GM21390 (cell line): Measurements from ENCODE around the gene RPLP1.

Experiments
- ATAC-seq: cut with Tn5 transposase; IDR thresholded peaks from one replicate; pipeline ENCODE4 v1.9.1; 2021; ENCODE audit not compliant: unreplicated experiment

Gene RPLP1

DNA sequence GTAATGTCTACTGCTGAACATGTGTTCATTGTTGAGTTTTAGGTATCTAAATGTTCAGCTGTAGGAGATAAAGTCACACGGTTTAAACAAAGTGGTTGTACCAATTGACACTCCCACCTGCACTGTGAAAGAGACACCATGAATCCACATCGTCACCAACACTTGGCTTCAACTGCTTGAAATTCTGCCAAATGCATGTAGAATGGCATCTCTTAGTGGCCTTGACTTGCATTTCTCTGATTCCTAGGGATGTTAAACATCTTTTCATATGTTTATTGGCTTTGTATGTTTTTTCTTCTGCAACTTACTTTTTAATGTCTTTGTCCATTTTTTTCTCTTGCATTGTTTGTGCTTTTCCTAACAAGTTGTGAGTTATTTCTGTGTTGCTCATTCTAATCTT is 43.4 kb downstream of the RPLP1 start:
- ATAC-seq, result no peak

DNA sequence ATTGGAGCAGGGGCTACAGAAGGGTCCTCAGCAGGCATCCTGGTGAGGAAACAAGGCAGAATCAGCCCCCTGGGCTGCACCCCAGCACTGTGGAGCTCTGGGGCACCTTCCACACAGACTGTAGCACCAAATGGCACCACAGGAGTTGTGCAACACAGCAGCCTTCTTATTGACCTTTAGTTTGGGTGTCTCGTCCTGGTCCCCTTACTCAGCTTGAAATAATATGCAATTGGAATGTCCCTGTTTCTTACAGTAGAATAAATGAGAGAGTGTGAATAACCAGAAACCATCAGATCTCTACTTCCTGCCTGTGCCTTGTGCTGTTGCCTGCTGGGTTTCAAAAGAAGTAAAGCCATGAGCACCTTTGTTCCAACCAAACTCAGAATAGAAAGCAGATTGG is 44.5 kb downstream of the RPLP1 start:
- no peak for ATAC-seq

DNA sequence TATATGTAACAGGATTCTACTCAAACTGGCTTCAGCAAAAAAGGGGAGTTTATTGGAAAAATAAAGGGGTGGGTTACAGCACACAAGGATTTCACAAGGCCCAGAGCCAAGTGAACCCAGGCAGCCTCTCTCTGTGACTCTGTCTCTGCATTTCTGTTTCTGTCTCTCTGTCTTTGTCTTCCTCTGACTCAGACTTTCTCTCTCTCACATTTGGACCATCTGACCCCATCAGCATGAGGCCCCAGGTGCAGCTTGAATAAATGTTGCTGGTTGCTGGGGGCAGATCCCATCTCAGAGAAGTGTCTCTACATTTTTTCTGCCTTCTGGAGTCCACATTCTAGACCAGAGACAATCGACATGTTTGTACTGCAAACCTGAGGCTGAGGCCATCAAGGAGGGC is 45.0 kb downstream of the RPLP1 start:
- ATAC-seq, result no peak

DNA sequence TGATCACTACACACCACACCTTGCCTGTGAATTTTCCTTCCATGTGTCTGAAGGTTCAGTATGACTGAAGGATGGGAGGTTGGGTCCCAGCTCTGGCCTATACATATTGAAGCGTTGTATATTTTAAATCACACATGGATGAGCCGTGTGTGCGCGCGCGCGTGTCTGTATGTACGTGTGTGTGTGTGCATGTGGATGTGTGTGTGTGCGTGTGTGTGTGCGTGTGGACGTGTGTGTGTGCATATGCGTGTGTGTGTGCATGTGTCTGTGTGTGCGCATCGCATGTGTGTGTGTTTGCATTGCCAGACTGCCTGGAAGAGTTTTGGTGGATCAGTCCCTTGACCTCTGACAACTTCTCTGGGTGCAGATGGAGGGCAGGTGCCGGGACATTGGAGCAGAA is 45.7 kb downstream of the RPLP1 start:
- ATAC-seq, result no peak

DNA sequence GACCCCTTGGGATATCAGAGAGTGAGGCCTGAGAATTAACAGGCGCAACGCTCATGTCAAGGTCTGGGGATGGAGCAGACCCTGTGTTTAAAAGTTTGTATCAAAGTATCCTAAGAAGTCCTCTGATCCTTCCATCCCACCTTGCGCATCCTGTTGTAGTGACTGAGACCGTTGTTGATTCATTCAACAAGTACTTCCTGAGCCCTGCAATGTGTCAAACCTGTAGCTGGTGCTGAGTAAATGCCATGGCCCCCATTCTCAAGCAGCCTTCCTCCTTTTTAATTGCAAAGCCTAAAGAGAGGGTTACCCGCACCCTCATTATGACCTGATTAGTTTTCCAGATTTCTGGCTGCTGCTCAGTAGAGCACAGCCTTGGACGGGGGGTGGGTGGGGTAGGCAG is 46.4 kb downstream of the RPLP1 start:
- no peak for ATAC-seq

DNA sequence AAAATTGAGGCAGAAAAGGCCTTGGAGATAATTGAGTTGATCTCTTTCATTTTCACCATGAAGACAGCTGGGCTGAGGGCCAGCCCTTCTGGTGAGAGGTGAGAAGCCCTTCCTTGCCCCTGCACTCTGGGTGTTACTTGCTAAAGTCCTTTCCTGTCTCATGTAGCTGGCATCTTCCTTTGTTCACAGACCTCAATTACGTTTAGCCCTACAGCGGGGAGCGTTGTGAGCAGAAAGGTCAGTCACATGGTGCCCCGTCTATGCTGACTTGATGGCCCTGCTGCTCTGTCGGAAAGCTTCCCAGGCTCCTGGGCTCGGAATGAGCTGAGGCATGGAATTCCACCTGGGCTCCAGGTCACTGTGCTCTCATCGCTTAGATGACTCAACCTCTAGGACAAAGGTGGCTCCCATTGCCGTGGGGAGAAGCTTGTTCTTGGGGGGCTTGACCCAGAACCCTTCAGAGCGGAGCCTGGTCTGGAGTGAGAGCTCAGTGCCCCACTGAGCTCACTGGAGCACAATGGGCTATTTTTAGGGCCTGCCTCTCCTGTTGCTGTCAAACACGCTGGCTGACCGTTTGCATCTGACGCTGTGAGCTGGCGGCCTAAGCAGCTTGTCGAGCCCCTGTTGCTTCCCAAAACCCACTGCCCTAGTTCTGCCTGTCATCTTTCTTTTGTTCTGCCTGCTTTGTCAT is 47.0 kb downstream of the RPLP1 start:
- no peak for ATAC-seq

DNA sequence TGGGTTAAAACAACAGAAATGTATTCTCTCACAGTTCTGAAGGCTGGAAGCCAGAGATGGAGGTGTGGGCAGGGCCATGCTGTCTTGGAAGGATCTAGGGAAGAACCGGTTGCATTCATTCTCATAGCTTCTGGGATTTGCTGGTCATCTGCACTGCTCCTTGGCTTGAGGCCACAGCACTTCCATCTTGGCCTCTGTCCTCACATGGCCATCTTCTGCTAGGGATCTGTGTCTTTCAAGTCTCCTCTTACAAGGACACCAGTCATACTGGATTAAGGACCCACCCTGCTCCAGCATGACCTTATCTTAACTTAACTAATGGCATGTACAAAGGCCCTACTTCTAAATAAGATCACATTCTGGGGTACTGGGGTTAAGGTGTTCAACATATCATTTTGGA is 47.7 kb downstream of the RPLP1 start:
- no peak for ATAC-seq

DNA sequence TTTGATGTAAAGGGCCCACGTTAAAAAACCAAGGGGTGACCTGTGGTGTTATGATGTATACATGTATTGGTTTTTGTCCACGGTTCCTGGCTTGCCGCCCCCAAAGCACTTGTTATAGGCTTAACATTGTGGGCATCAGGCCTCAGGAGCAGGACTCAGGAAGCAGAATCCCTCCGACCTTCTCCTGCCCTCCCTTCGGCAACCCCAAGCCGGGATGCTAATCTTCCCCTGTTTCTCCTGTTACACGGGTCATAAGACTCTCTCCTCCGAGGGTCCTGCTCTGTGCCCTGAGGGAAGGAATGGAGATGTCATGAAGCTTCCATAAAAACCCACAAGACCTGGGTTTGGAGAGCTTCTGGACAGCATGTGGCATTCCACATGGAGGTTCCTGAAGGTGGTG is 48.8 kb downstream of the RPLP1 start:
- no peak for ATAC-seq

DNA sequence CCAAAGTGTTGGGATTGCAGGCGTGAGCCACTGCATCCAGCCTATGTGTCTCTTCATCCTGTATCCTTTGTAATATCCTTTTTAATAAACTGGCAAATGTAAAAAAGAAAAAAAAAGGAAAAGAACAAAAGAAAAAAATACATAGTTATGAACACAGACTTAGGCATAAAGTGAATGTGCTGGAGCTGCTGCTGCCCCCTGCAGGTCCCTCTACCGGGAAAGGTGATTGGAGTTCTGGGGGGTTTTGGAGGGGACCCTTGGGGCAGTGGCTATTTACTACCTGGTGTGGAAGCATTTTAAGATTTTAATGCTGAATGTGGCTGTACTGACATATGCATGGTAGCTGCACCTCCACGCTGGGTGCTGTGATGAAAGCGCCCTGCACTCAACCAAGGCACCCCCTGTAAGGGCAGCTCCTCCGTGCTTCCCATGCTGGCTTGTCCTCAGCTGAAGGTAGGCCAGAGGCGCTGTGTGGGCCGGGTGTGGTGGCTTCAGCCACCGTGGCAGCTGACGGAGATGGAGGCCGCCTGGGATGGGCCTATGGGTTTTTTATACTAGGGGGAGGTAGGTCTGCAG is 49.9 kb downstream of the RPLP1 start:
- ATAC-seq, result no peak

DNA sequence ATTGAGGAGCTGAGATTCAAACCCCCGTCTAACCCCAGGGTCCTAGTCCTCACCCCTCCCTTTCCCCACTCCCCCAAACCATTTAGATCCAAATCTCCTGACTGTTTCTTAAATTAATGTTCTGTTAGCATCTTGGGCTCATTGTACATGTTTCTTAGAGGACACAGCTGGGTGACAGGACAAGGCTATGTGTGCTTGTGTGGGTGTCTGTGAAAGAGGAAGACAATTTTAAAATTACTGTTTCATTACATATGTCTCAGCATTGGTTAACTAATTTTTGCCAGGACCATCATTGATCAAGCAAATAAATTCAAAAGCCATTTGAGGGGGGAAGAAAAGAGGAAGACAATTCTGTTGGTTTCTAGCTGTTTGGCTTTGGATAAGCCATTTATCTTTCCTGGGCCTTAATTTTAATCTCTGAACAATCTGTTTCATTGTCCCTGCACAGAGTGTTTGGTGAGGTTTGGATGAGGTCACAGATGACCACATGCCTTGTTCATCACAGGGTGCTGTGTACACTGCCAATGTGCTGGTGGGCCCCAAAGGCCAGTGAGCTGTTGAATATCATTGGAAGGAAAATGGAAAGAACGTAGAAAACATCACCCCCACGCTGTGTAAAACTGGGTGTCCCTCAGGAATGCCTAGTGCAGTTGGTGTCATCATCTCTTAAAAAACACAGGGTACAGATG is 51.9 kb downstream of the RPLP1 start:
- ATAC-seq, result no peak
